Skeletal muscle tissue (tissue), 4 donors: Measurements from ENCODE around the gene HSBP1. TPM values are rescaled to one million over a fixed set of nuclear protein-coding genes. Genes with fewer than 3 reads are reported as not detected.

ENCODE experiments used
- H3K27ac ChIP-seq: one replicate; pipeline ENCODE4 v1.7.0; 2013; ENCODE audit warnings: mild to moderate bottlenecking, low read depth, low read length, inconsistent platforms
- H3K27me3 ChIP-seq, 3 donors: one replicate each; pipeline ENCODE4 v1.7.0; 2013; ENCODE audit warnings: low read length in 3 of 3; ENCODE audit not compliant: control insufficient read depth in 3 of 3, insufficient read depth in 3 of 3
- H3K36me3 ChIP-seq, 3 donors: one replicate each; pipeline ENCODE4 v1.7.0; 2013; ENCODE audit warnings: low read length in 3 of 3; ENCODE audit not compliant: control insufficient read depth in 3 of 3, insufficient read depth in 3 of 3
- H3K4me1 ChIP-seq, 3 donors: one replicate each; pipeline ENCODE4 v1.7.0; 2013; ENCODE audit warnings: low read length in 3 of 3, mild to moderate bottlenecking in 3 of 3; ENCODE audit not compliant: control insufficient read depth in 3 of 3, insufficient read depth in 3 of 3
- H3K4me3 ChIP-seq, 3 donors: one replicate each; pipeline ENCODE4 v1.7.0; 2013; ENCODE audit warnings: low read length in 3 of 3
- H3K9ac ChIP-seq, 3 donors: one replicate each; pipeline ENCODE4 v1.7.0; 2013; ENCODE audit warnings: low read length in 3 of 3, mild to moderate bottlenecking in 3 of 3, moderate library complexity in 2 of 3, low read depth in 1 of 3
- H3K9me3 ChIP-seq, 3 donors: one replicate each; pipeline ENCODE4 v1.7.0; 2013; ENCODE audit warnings: low read length in 3 of 3; ENCODE audit not compliant: control insufficient read depth in 3 of 3
- total RNA-seq: library from RNA; depleted of rRNA; stranded (reverse); fragments of >200 nt; gene quantifications from one replicate; pipeline ENCODE4 v1.2.3, GENCODE V29; 2014
- donor health status: Osteomylitis.

HSBP1 gene
- total RNA-seq: 32.4 TPM

DNA sequence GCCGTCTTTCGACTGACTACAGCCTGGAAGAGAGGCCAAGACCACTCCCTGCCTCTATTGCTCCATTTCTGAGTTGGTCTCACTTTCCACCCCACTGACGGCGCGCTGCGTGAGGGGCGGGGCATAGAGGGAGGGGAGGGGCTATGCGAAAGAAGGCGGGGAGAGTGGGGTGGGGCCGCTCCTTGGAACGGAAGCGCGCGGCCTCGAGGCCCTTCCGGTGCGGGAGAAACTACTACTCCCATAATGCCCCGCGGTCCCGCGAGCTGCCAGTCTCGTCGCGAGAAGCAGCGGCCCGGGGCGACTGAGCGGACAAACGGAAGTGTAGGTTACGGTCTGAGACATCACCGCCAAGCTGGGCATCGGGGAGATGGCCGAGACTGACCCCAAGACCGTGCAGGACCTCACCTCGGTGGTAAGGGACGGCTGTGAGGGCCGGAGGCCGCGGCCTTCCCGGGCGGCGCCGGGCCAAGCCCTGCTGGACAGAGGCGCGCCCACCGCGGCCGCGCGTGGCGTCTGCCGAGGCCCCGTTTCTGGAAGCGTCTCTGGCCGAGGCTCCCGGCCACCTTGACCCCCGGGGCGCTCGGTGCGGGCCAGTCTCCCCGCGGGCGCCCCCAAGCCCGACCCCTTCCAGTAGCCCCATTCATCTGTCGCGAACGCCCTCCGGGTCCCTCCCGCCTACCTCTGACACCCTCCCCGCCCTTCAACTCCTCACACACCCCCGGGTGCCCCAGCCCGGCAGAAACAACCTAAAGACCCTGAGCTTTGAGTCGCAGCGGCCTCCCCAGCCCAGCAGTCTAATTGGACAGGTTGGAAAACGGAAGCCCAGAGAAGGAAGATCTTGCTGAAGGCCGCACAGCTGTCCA lies at the start of gene HSBP1:
TSS of gene HSBP1 (plus strand) at position 269 of the 863 bp plus-strand sequence. CDS start at position 368, 99 bp downstream.
- Histone ChIP-seq H3K27me3 (no peaks in the 10 kb centered on the region), H3K4me3 (peak within 1 kb of the TSS; percentile 86 to 97 (median 87)), H3K36me3 (peaks cover 5 to 11% (median 10%) of the 10 kb centered on the region in 3 donors), H3K9me3 (no peaks in the 10 kb centered on the region), H3K4me1 (peaks cover 8 to 14% (median 13%) of the 10 kb centered on the region in 3 donors), H3K9ac (peak within 1 kb of the TSS; percentile 84 to 88 (median 87)), H3K27ac (peak within 1 kb of the TSS; percentile 59)

DNA sequence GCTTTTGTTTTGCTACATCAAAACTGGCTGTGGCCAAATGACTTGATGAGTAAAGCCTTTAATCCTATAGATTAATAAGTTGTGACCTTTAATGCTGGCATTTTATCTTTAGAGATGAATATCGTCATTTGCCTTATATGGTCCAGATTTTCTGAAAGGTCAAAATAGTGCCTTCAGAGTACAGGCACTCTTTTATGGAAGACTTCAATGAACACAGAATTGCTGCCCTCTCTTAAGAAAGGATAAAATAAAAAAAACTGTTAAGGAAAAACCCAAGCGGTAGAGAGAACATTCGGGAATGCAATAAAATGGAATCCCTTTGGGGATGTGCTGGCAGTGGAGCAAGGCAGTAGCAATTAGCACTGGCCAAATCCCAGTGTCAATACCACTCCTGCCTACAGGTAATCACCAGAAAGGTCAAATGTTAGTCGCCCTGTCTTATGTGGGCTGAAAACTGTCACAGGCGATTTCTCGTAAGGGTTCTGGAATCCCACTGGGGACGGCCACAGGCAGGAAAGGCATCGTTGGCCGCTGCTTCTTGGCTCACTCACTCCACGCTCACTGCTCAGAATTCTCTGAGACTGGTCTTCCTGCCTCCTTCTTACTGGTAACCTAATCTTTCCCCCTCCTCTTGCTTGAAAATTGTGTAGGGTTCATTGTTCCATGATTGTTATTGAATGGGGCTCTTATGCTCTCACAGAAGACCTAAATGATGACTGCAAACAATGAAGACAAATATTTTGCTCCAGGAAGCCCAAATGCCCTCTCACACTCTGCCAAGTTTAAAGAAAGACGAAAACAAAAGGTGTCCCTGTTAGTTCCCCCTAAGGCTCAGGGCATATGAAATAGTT lies 45.4 kb upstream of the HSBP1 start:
- H3K9ac ChIP-seq: no peak overlapping the region
- H3K36me3 ChIP-seq: no peaks in the 10 kb centered on the region
- peaks cover 0 to 3% (median 0%) of the 10 kb centered on the region in 3 donors for H3K9me3 ChIP-seq
- no peak overlapping the region for H3K27ac ChIP-seq
- H3K4me1 ChIP-seq: no peaks in the 10 kb centered on the region
- no peaks in the 10 kb centered on the region for H3K27me3 ChIP-seq
- H3K4me3 ChIP-seq: no peak overlapping the region

DNA sequence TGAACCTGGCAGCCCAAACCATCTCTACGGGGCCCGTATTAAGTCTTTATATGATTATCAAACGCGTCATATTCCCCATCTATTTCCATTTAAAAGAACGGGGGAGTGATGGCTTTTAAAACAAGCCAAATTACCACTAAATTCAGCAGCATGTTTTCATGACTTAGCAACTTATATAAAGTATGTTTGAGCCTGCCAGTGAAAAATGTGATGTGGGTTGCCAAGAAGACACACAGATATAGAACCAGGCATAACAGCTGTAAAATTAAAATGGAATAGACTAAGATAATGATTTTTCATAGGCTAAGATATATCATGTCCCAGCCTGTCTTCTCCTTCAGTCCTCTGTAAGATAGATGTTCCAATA lies 44.8 kb upstream of the HSBP1 start:
- Histone ChIP-seq H3K27ac (no peak overlapping the region), H3K4me3 (no peak overlapping the region), H3K27me3 (no peaks in the 10 kb centered on the region), H3K36me3 (no peaks in the 10 kb centered on the region), H3K9me3 (peaks cover 0 to 3% (median 0%) of the 10 kb centered on the region in 3 donors), H3K9ac (no peak overlapping the region), H3K4me1 (no peaks in the 10 kb centered on the region)

DNA sequence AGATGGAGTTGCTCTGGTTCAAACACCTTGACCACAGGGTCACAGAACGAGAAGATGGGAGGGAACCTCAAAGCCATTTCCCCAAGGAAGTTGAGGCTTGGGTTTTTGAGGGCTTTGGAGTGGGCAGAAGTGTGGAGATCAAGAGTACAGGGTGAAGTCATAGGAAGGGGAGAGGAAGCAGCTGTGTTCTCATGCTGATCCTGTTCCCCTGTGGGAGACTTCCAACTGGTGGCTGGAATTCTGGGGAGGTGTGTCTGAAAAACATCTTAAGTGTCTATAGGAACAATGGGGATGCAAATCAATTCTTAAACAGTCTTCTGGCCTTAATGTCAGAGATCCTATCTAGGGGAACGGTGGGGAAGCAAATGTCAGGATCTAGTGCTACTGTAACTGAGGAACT lies 38.8 kb upstream of the HSBP1 start:
- no peak overlapping the region for H3K9ac ChIP-seq
- no peak overlapping the region for H3K27ac ChIP-seq
- H3K36me3 ChIP-seq: no peaks in the 10 kb centered on the region
- no peaks in the 10 kb centered on the region for H3K9me3 ChIP-seq
- H3K4me1 ChIP-seq: peaks cover 0 to 11% (median 5%) of the 10 kb centered on the region in 3 donors
- H3K4me3 ChIP-seq: no peak overlapping the region
- H3K27me3 ChIP-seq: no peaks in the 10 kb centered on the region

DNA sequence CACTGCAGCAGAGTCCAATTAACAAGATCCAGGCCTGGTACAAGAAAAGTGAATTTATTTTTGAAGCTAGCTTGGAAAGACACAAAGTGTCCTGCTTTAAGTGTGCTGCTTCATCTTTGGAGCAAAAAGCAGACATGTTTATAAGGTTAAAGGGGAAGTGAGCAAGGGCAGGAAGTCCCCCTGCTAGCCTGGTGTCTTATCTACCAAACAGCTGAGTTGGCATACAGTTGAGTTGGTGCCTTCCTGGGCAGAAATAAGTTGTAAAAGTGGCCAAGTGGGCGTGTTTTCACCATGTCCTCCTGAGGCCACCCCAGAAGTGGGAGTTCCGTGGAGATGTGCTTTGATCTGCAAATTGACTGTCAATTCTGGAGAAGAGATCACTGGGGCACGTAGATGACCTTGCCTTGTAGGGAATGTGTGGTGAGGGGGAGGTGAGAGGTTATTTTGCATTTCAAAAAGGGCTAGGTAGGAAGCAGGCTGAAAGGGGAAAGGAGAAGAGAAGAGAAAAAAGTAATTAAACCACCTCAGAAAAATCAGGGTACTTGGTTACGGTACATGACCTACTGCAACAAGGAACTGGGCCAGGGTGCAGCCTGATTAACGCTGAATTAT lies 38.3 kb upstream of the HSBP1 start:
- no peaks in the 10 kb centered on the region for H3K36me3 ChIP-seq
- no peak overlapping the region for H3K4me3 ChIP-seq
- peaks cover 0 to 11% (median 5%) of the 10 kb centered on the region in 3 donors for H3K4me1 ChIP-seq
- H3K9me3 ChIP-seq: no peaks in the 10 kb centered on the region
- H3K27ac ChIP-seq: no peak overlapping the region
- H3K9ac ChIP-seq: no peak overlapping the region
- H3K27me3 ChIP-seq: no peaks in the 10 kb centered on the region

DNA sequence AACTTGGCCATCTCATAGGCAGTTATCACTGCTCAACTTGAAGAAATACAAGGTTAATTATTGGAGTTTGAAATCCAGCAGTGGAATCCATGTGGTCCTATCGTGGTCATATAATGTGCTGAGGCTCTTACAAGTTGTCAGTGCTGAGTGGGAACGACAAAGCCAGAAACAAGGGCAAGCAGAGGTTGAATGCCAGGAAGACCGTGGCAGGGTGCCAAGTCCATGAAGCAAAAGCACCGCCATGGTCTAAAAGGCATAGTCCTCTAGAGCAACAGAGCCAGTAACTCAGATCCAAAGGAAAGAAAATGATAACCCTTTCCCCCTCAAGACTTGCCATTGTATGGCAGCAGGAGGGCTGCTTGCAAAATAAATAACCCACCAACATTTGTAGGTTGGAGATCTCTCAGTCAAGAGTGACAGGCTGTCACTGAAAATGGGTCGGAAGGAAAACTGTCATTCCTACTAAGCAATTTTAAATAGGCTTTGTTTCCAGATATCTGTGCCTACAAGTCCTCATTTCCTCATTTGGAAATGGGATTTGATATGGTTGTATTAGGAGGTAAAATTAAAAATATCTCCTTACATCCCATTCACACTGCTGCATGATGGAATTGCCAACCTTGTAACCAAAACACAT lies 36.4 kb upstream of the HSBP1 start:
- Histone ChIP-seq H3K36me3 (no peaks in the 10 kb centered on the region), H3K27ac (no peak overlapping the region), H3K4me1 (peaks cover 0 to 11% (median 5%) of the 10 kb centered on the region in 3 donors), H3K4me3 (no peak overlapping the region), H3K27me3 (no peaks in the 10 kb centered on the region), H3K9me3 (no peaks in the 10 kb centered on the region), H3K9ac (no peak overlapping the region)

DNA sequence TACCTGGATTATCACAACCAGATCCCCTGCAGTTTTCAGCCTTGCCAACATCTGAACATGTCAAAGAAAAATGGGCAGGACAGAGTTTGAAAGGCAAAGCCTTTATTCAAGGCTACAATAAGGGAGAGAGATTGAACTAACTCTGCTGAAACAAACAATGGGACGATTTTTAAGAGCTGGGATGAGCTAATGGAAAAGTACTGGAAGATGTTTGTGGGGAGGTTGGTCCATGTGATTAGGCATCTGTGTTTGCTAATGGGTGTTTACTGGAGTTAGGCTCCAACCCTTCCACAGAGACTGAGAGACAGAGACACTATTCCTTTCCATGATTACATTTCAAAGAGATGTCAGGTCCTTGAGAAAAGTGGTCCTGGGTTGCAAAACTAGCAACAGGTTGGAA lies 35.0 kb upstream of the HSBP1 start:
- Histone ChIP-seq H3K36me3 (no peaks in the 10 kb centered on the region), H3K4me1 (peaks cover 0 to 11% (median 11%) of the 10 kb centered on the region in 3 donors), H3K9me3 (no peaks in the 10 kb centered on the region), H3K4me3 (no peak overlapping the region), H3K27ac (no peak overlapping the region), H3K27me3 (no peaks in the 10 kb centered on the region), H3K9ac (no peak overlapping the region)

DNA sequence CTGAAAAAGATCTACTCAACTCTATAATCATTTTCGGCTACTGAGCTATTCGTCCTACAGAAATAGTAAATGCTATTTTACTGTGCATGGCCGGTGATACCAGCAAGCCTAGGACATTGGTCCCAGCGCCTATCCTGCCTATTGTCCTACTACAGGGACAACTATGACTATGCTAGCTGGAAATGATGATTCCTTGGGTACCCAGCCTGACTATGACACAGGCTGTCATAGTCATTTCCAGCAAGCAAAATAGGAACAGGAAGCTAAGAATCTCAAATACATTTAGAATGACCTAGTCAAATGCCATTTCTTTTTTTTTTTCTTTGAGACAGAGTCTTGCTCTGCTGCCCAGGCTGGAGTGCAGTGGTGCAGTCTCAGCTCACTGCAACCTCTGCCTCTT lies 33.7 kb upstream of the HSBP1 start:
- Histone ChIP-seq H3K9ac (no peak overlapping the region), H3K4me3 (no peak overlapping the region), H3K27me3 (no peaks in the 10 kb centered on the region), H3K36me3 (no peaks in the 10 kb centered on the region), H3K9me3 (no peaks in the 10 kb centered on the region), H3K4me1 (peaks cover 0 to 13% (median 11%) of the 10 kb centered on the region in 3 donors), H3K27ac (no peak overlapping the region)

DNA sequence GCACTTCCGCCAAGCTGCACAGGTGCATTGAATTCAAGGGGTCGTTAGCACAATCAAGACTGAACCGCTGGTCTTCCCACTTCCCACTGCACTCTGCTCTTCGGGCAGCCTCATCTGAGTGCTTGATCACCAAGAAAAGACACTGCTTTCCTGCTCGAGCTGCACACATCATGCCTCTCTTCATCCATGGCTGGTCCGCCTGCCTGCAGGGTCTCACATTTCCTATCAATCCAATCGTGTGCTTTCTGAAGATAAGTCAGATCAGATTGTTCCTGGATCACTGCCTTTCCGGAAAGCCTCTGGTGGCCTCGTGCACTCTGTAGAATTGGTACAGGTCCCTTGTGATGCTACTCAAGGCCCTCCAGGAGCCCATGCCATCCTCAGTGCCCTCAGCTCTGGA lies 30.8 kb upstream of the HSBP1 start:
- Histone ChIP-seq H3K4me1 (peaks cover 0 to 8% (median 0%) of the 10 kb centered on the region in 3 donors), H3K36me3 (no peaks in the 10 kb centered on the region), H3K27me3 (no peaks in the 10 kb centered on the region), H3K9me3 (no peaks in the 10 kb centered on the region), H3K9ac (no peak overlapping the region), H3K27ac (no peak overlapping the region), H3K4me3 (no peak overlapping the region)
